Heart left ventricle (tissue), 13 donors: ENCODE results near the gene APOD.
"Not testable (repeated sequence)": the region's sequence is repeated elsewhere in the genome, so short reads cannot be mapped to it uniquely, and the experiment has no call there.

Experiments used
- CTCF ChIP-seq, 12 donors: fragments of 200-600 bp; sonication (generic) in 4 of 12; IDR thresholded peaks; one replicate each; pipeline versions ENCODE4 v1.5.0 to v1.8.0; 2018 to 2022; ENCODE audit warnings: antibody characterized with exemption in 12 of 12, mild to moderate bottlenecking in 5 of 12
- POLR2A ChIP-seq, 2 donors: fragments of 450-650 bp; IDR thresholded peaks; one replicate each; pipeline ENCODE4 v1.6.1; 2017; ENCODE audit warnings: antibody characterized with exemption in 2 of 2, mild to moderate bottlenecking in 2 of 2, moderate library complexity in 2 of 2
- donor health status: ischemic (EF 13 %, LVEDD 7.1; RV severe dilation, severe dysfunction).
- donor health status: DM: no; HTN: yes; CAD: no.
- donor health status: DM: no; HTN: no; CAD: no.
- donor health status: ischemic (EF 25% LVEDD 6.9; RV normal size, moderate dysfunction).
- donor health status: ischemic (EF 25% LVEDD 5.7; RV mildly dilated, moderate dysfunction).
- donor health status: ischemic (EF 35%, LVEDD 5.7; RV mildly dilated, moderate dysfunction).
- donor health status: nonischemic (EF 11% LVEDD 7.7; RV severe dilation, severe dysfunction).
- donor health status: DM: yes; HTN: yes; CAD: no.
- donor health status: PGD.
- donor health status: ischemic (EF 29% LVEDD 5.4; RV normal size, mild dysfunction).
- donor health status: nonischemic (EF 23%, LVEDD 6.1; RV moderate dilation, normal function).

GRCh38 chr3:195615952-195616537 lies 32.3 kb upstream of the APOD start:
- not testable (repeated sequence) for TF ChIP-seq CTCF, POLR2A (IDR thresholded peaks at IDR 0.05)
